Naive thymus-derived CD8-positive, alpha-beta T cell (primary cell): Measurements from ENCODE around the gene TTC7B. TPM values are rescaled to one million over a fixed set of nuclear protein-coding genes. Genes with fewer than 3 reads are reported as not detected.

Experiments
- ATAC-seq, 2 donors: fragments of 150-1000 bp; cut with Tn5 transposase in 1 of 2; sonication (Bioruptor Pico), chemical (Tn5 transposase) in 1 of 2; 1 replicate in 1 of 2; 2 replicates in 1 of 2; pipeline ENCODE4 v1.10.0; 2021; ENCODE audit warnings: mild to moderate bottlenecking in 2 of 2, moderate library complexity in 2 of 2
- POLR2A ChIA-PET: fragments of 350-600 bp; sonication (Branson Sonifier 250); formaldehyde crosslinking; loops from one replicate; lab custom pipeline; 2021; ENCODE audit warnings: antibody characterized with exemption; lab: Charles Lee
- DNase-seq, 10 donors: peaks; one replicate each; pipeline versions ENCODE4 v3.0.0 to v3.0.0-alpha.2; 2020 to 2022
- H3K27ac Mint-ChIP-seq, 10 donors: one replicate each; pipeline ENCODE4 v1.8.0; 2020 to 2022; ENCODE audit warnings: mild to moderate bottlenecking in 10 of 10, mixed read lengths in 10 of 10, moderate library complexity in 4 of 10, inconsistent platforms in 1 of 10
- H3K27me3 Mint-ChIP-seq, 5 donors: one replicate each; pipeline ENCODE4 v1.8.0; 2021 to 2022; ENCODE audit warnings: mixed read lengths in 5 of 5
- H3K36me3 Mint-ChIP-seq, 3 donors: one replicate each; pipeline ENCODE4 v1.8.0; 2020 to 2022; ENCODE audit warnings: mixed read lengths in 3 of 3, mild to moderate bottlenecking in 2 of 3, inconsistent platforms in 1 of 3
- H3K4me1 Mint-ChIP-seq, 4 donors: one replicate each; pipeline ENCODE4 v1.8.0; 2021 to 2022; ENCODE audit warnings: mixed read lengths in 4 of 4
- H3K4me3 Mint-ChIP-seq, 10 donors: one replicate each; pipeline ENCODE4 v1.8.0; 2020 to 2022; ENCODE audit warnings: mild to moderate bottlenecking in 10 of 10, mixed read lengths in 10 of 10, moderate library complexity in 6 of 10, inconsistent platforms in 1 of 10
- H3K9me3 Mint-ChIP-seq, 9 donors: one replicate each; pipeline ENCODE4 v1.8.0; 2020 to 2022; ENCODE audit warnings: mixed read lengths in 9 of 9, mild to moderate bottlenecking in 3 of 9, inconsistent platforms in 1 of 9, moderate library complexity in 1 of 9
- polyA plus RNA-seq, 3 donors: library from polyadenylated mRNA; unstranded; fragments of 300-500 nt; fragmentation: Illumina TruSeq; gene quantifications; one replicate each; pipeline ENCODE4 v1.2.3, GENCODE V29; 2021
- total RNA-seq, 8 experiments: library from RNA in 2 of 8; stranded (reverse) in 2 of 8; gene quantifications; one replicate each; pipeline ENCODE4 v1.2.3 and lab custom pipeline; 2021 to 2026

Gene TTC7B
- total and polyA plus RNA-seq, 5 experiments from 2014 or later: 0.01 to 0.81 (median 0.41) TPM

DNA sequence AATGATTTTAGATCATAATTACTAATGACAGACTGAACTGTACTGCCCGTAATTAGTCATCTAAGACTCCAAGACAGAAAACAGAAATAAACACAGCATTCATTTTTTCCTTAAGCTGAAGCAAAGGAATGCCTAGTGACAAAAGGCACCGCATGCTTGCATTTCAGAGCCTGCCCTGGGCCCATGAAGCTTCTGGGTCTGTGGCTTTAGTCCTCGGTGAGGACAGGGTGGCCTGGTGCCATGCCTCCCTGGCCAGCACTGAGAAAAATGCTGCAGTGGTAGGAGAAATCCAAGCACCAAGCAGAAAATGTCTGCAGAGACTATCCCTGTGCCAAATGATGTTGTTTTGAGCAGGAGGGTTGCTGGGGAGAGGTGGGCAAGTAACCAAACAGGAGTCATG is 247.8 kb downstream of the TTC7B start:
- Mint-ChIP-seq H3K4me3 (no peak overlapping the region), H3K4me1 (no peaks in the 10 kb centered on the region), H3K27me3 (no peaks in the 10 kb centered on the region), H3K27ac (no peak overlapping the region), H3K36me3 (no peaks in the 10 kb centered on the region), H3K9me3 (no peaks in the 10 kb centered on the region)
- ATAC-seq (no peak), DNase-seq (no peak)
- POLR2A ChIA-PET: no interaction called here

DNA sequence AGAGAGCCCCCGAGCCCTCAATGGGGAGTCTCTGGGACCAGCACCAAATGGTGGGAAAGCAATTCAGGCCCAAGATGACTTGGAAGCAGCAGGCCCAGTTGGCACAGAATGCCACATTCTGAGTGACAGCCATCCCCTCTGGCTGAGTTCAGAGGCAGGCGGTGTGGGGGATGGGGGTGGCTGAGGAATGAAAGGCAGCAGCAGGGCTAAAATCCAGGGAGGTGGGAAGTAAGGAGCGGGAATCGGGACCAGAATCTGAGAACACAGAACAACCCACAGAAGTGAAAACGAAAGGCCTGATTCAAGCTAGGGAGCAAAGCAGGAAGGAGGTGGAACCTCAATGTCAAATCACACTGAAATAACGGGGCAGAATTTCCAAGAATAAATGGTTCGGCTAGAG is 248.2 kb downstream of the TTC7B start:
- ATAC-seq (no peak), DNase-seq (no peak)
- Mint-ChIP-seq H3K4me1 (no peaks in the 10 kb centered on the region), H3K27ac (no peak overlapping the region), H3K9me3 (no peaks in the 10 kb centered on the region), H3K27me3 (no peaks in the 10 kb centered on the region), H3K36me3 (no peaks in the 10 kb centered on the region), H3K4me3 (no peak overlapping the region)
- POLR2A ChIA-PET: no interaction called here

DNA sequence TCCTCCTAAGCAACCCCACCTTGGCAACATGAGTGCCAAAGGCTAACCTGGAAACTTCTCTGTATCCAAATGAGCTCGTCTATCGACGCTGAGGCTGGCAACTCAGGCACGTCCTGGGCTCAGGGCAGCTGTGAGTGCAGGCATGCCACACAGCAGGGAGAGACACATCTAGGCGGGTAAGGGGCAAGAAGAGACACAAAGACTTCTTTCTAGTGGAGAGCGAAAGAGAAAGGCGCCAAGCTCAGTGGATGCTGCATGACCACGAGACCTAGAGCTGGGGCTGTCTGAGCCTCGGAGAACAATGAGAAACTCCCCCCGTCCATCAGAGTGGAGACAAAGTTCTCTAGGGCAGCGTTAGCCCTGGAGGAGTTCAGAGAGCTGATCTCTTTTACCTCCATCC is 249.0 kb downstream of the TTC7B start:
- no peaks in the 10 kb centered on the region for H3K27me3 Mint-ChIP-seq
- DNase-seq: no peak
- no peaks in the 10 kb centered on the region for H3K9me3 Mint-ChIP-seq
- no peak overlapping the region for H3K4me3 Mint-ChIP-seq
- POLR2A ChIA-PET: no interaction called here
- H3K27ac Mint-ChIP-seq: no peak overlapping the region
- no peak for ATAC-seq
- no peaks in the 10 kb centered on the region for H3K4me1 Mint-ChIP-seq
- H3K36me3 Mint-ChIP-seq: no peaks in the 10 kb centered on the region

DNA sequence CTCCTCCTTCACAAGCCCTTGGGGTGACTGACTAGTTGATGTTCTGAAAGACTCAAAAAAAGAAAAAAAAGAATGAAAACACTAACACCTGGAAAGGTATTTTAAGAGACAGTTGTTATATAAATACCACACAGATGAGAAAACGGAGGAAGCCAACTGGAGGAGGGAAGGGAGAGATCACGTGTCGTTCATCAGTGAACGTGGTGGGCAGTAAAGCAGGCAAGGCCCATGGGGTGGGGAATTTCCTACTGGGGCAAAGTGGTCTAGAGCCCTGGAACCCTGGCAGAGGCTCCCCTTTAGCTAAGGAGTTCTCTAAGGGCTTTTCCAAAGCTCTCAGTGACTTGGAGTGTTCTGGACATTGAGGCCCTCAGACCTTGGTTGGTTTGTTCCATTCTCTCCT is 249.7 kb downstream of the TTC7B start:
- Mint-ChIP-seq H3K27me3 (no peaks in the 10 kb centered on the region), H3K27ac (no peak overlapping the region), H3K9me3 (no peaks in the 10 kb centered on the region), H3K36me3 (no peaks in the 10 kb centered on the region), H3K4me3 (no peak overlapping the region), H3K4me1 (no peaks in the 10 kb centered on the region)
- POLR2A ChIA-PET: no interaction called here
- no peak for DNase-seq
- ATAC-seq: no peak

DNA sequence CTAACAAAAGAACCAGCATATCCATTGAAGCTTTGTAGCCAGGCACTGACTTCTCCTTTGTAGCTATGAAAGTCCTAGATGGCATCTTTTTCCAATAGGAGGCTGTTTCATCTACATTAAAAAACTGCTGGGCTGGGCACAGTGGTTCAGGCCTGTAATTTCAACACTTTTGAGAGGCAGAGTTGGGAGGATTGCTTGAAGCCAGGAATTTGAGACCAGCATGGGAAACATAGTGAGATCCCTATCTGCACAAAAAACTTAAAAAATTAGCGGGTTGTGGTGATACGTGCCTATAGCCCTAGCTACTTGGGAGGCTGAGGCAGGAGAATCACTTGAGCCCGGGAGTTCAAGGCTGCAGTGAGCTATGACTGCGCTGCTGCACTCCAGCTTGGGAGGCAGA is 251.7 kb downstream of the TTC7B start:
- H3K4me1 Mint-ChIP-seq: no peaks in the 10 kb centered on the region
- DNase-seq (no peak), ATAC-seq (no peak)
- no peak overlapping the region for H3K27ac Mint-ChIP-seq
- H3K9me3 Mint-ChIP-seq: no peaks in the 10 kb centered on the region
- POLR2A ChIA-PET: no interaction called here
- no peak overlapping the region for H3K4me3 Mint-ChIP-seq
- H3K36me3 Mint-ChIP-seq: no peaks in the 10 kb centered on the region
- H3K27me3 Mint-ChIP-seq: no peaks in the 10 kb centered on the region

DNA sequence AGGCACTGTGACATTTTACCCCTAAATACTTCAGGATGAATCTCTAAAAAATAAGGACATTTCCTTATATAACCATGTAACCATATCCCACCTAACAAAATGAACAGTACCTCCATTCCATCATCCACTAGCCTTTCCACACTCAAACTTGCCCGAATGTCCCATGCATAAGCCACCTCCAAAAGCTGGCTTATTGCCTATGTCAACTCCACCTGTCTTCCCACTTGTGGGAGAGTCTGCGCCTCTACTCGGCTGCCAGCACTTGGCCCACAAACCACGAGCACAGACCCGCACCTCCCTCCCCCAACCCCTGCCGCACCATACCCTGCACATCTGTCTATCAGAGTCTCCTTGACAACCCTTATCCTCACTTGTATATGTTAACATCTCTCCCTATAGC is 253.6 kb downstream of the TTC7B start:
- ATAC-seq (no peak), DNase-seq (no peak)
- no peaks in the 10 kb centered on the region for H3K36me3 Mint-ChIP-seq
- no peak overlapping the region for H3K4me3 Mint-ChIP-seq
- no peak overlapping the region for H3K27ac Mint-ChIP-seq
- no peaks in the 10 kb centered on the region for H3K27me3 Mint-ChIP-seq
- no peaks in the 10 kb centered on the region for H3K9me3 Mint-ChIP-seq
- no peaks in the 10 kb centered on the region for H3K4me1 Mint-ChIP-seq
- POLR2A ChIA-PET: no interaction called here

DNA sequence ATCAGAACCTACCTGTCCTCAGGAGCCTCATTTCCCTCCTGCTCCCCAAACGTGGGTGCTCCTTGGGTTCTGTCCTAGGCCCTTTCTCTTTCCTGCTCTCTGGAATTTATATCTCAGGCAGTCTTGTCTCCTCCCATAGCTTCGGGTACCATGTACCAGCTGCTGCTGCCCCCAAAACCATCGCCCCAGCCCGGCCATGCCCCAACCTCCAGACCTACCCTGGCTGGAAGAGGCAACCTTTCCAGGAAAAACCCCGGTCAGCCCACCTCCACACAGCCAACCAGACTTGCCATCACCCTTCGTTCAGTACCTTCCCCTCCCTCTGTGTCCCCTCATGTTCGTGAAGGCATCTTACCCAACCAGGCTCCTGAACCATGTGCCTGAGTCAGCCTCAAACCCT is 254.3 kb downstream of the TTC7B start:
- Mint-ChIP-seq H3K9me3 (no peaks in the 10 kb centered on the region), H3K4me1 (no peaks in the 10 kb centered on the region), H3K27me3 (no peaks in the 10 kb centered on the region), H3K27ac (no peak overlapping the region), H3K4me3 (no peak overlapping the region), H3K36me3 (no peaks in the 10 kb centered on the region)
- POLR2A ChIA-PET: no interaction called here
- DNase-seq (no peak), ATAC-seq (no peak)

DNA sequence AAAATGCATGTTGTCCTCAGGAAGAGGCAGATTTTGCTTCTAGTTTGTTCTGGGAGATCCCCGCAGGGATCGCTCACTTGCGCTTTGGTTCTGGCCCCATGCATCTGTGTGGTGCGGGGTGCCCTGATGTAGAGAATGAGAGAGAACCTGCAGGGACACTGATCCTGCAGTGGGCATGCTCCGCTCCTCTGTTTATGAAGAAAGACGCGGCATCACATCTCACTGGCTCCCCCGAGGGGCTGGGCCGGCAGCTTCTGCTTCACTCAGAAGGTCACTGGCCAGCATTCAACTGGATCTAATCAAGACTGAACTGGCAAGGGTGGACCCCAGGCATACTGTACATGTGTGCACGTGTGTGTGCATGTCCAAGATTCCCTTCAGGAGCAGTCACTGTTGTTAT is 255.2 kb downstream of the TTC7B start:
- POLR2A ChIA-PET: no interaction called here
- DNase-seq (no peak), ATAC-seq (no peak)
- H3K4me1 Mint-ChIP-seq: no peaks in the 10 kb centered on the region
- H3K36me3 Mint-ChIP-seq: no peaks in the 10 kb centered on the region
- no peak overlapping the region for H3K27ac Mint-ChIP-seq
- no peaks in the 10 kb centered on the region for H3K9me3 Mint-ChIP-seq
- H3K27me3 Mint-ChIP-seq: no peaks in the 10 kb centered on the region
- no peak overlapping the region for H3K4me3 Mint-ChIP-seq

DNA sequence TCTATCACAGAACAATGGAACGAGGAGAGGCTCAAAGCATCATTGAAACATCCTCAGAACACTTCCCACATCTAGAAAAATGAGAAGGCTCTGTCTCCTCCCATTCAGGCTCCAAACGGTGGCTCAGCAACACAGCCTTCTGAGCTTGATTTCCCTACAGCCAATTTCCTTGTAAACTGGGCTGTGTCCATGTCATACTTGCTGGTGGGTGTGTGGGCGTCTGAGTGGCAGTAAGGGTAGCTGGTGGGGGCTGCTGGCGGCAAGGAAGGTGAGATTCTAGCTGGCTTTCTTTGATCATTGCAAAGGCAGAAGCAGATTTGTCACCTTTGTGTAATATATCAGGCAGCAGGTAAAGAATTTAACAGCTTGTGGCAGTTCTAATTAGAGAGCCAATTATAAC is 255.7 kb downstream of the TTC7B start:
- POLR2A ChIA-PET: no interaction called here
- no peak for DNase-seq
- no peak for ATAC-seq
- H3K27ac Mint-ChIP-seq: peak overlapping the region in 1 of 10 donors; percentile 28
- no peaks in the 10 kb centered on the region for H3K36me3 Mint-ChIP-seq
- no peaks in the 10 kb centered on the region for H3K9me3 Mint-ChIP-seq
- H3K4me1 Mint-ChIP-seq: no peaks in the 10 kb centered on the region
- no peak overlapping the region for H3K4me3 Mint-ChIP-seq
- no peaks in the 10 kb centered on the region for H3K27me3 Mint-ChIP-seq

DNA sequence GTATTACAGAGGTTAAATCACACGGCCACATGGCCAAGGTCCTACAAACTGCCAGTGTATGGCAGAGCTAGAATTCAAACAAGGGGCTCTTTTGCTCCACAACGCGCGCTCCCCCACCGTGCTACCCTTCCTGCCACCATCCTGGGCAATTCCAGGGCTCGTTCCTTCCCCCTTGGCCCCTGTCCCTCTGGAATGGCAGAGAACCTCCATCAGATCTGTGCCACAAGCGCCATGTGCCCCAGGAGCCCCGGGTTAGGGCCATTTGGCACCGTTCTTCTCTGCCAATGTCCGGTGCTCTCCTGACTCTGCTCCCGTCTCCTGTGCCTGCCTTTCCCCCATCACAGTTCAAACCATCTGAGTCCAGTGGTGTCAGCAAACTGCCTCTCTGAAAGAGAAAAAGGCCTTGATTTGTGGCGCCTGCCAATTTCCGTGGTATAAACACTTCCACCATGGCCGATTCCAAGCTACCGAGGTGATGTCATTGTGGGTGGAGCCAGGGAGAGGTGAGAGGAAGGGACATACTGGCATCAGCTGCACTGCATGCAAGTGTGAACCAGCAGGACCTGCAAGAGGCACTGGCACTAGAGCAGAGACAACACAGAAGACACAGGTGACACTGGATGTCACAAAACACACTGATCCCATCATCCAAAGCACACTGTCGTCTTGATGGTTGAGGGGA is 256.3 kb downstream of the TTC7B start:
- DNase-seq: no peak
- Mint-ChIP-seq H3K27me3 (no peaks in the 10 kb centered on the region), H3K4me1 (no peaks in the 10 kb centered on the region), H3K9me3 (no peaks in the 10 kb centered on the region), H3K27ac (no peak overlapping the region), H3K4me3 (no peak overlapping the region), H3K36me3 (no peaks in the 10 kb centered on the region)
- ATAC-seq: no peak
- POLR2A ChIA-PET: no interaction called here

DNA sequence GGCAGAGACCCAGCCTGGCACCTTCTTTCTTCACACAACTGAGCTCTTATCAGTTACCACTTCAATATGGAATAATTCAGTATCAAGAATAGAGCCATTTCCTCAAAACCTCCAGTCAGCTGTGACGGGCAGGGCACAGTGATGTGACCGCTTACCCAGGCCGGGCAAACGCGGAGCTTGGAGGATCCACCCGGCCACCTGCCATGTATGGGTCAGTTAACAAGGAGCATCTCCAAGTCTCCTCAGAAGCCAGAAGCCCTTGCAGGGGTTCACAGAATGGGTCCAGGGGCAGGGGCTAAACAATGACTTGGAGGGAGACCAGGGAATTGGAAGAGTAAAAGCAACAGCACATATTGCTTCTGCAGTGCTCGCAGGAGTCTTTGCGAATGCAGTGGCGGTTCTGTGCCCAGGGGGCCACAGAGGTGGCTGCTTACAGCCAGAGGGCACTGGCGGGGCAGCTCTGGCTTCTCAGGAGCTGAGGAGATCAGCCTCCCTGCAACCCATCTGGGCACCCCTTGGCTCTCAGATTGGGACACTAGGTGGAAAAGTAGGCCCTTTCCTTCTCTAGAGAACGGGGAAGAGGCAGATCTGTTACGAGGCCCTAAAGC is 257.1 kb downstream of the TTC7B start:
- H3K27me3 Mint-ChIP-seq: no peaks in the 10 kb centered on the region
- DNase-seq (no peak), ATAC-seq (no peak)
- POLR2A ChIA-PET: no interaction called here
- H3K9me3 Mint-ChIP-seq: no peaks in the 10 kb centered on the region
- no peak overlapping the region for H3K27ac Mint-ChIP-seq
- no peak overlapping the region for H3K4me3 Mint-ChIP-seq
- H3K4me1 Mint-ChIP-seq: no peaks in the 10 kb centered on the region
- no peaks in the 10 kb centered on the region for H3K36me3 Mint-ChIP-seq

DNA sequence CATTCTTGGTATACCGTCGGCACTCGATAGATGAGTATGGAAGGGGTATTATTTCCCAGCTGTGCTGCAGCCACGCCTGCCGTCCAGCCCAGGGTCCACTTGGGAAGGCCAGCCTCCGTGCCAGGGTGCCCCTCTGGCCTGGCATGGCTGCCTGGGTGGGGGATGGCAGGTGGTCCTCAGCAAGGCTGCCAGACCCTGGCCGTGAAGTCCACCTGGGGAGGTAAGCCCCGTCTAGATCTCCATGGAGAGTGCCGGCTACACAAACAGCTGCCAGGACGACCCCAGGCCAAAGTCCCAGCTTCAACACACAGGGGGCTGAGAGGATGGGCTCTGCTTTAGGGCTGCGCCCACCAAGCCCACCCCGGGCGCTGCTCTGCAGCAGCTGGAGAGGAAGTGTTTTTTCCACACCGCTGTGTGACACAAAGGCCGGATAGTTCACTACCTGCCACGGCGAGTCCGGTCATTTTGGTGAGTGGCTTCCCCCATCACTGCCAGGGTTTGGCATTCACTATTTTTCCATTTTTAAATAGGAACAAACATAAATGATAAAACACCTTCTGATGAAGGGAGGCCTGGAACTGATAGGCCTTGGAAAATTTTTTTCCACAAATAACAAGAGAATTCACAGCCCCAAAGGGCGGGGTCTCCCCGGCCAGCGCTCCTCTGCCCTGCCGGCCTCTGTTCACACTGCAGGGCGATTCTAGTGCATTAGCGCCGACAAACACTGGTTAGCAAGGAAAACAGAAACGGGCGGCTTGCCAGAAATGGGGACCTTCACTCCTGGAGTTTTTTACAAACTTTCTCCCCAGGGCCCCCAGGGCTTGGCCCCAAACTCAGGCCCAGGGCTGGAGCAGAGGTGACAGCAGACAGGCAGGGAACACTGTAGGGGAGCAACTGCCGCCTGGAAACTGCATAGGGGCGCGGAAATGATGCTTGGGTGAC is 257.9 kb downstream of the TTC7B start:
- DNase-seq: no peak
- no peaks in the 10 kb centered on the region for H3K36me3 Mint-ChIP-seq

DNA sequence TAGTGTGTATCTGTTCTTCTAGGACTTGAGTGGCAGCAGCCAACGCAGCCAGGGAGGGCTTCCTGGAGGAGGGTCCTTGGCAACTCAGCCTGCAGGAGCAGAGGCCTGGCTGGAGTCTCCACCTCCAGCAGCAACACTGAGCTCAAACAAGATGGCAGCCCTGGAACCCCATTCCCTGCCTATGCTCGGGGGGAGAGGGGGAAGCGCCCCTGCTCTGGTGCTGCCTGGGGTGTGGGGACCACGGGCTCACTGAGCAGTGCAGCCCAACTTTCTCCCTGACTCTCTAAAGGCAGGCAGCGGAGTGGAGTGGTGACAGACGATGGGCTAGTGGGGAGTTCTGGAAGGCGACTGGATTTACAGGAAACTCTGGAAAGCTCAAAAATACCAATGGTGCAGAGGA is 258.7 kb downstream of the TTC7B start:
- Mint-ChIP-seq H3K27me3 (no peaks in the 10 kb centered on the region), H3K4me1 (no peaks in the 10 kb centered on the region), H3K9me3 (no peaks in the 10 kb centered on the region), H3K36me3 (no peaks in the 10 kb centered on the region), H3K27ac (no peak overlapping the region), H3K4me3 (no peak overlapping the region)
- ATAC-seq (no peak), DNase-seq (no peak)
- POLR2A ChIA-PET: no interaction called here

More for the DNA sequence above, 257.9 kb downstream of the TTC7B start:
- no peaks in the 10 kb centered on the region for H3K4me1 Mint-ChIP-seq
- POLR2A ChIA-PET: no interaction called here
- H3K27ac Mint-ChIP-seq: no peak overlapping the region
- no peaks in the 10 kb centered on the region for H3K27me3 Mint-ChIP-seq
- no peak overlapping the region for H3K4me3 Mint-ChIP-seq
- no peak for ATAC-seq
- H3K9me3 Mint-ChIP-seq: no peaks in the 10 kb centered on the region
